Muscle layer of duodenum (tissue), 2 donors: ENCODE results near the gene RAE1.

ENCODE experiments used
- H3K27ac ChIP-seq: one replicate; pipeline ENCODE4 v1.7.0; 2013; ENCODE audit warnings: mild to moderate bottlenecking, low read length
- H3K27me3 ChIP-seq: one replicate; pipeline ENCODE4 v1.7.0; 2013; ENCODE audit warnings: low read depth, mild to moderate bottlenecking, control low read depth, low read length
- H3K36me3 ChIP-seq, 2 donors: one replicate each; pipeline ENCODE4 v1.7.0; 2013; ENCODE audit warnings: low read length in 2 of 2, control low read depth in 1 of 2, mild to moderate bottlenecking in 1 of 2; ENCODE audit not compliant: insufficient read depth in 2 of 2, control insufficient read depth in 1 of 2
- H3K4me1 ChIP-seq, 2 donors: one replicate each; pipeline ENCODE4 v1.7.0; 2013; ENCODE audit warnings: low read length in 2 of 2, mild to moderate bottlenecking in 2 of 2, control low read depth in 1 of 2, moderate library complexity in 1 of 2; ENCODE audit not compliant: insufficient read depth in 2 of 2, control insufficient read depth in 1 of 2
- H3K4me3 ChIP-seq, 2 donors: one replicate each; pipeline ENCODE4 v1.7.0; 2013; ENCODE audit warnings: low read length in 2 of 2, low read depth in 1 of 2, mild to moderate bottlenecking in 1 of 2
- H3K9me3 ChIP-seq, 2 donors: one replicate each; pipeline ENCODE4 v1.7.0; 2013; ENCODE audit warnings: low read length in 2 of 2, control low read depth in 1 of 2, mild to moderate bottlenecking in 1 of 2; ENCODE audit not compliant: control insufficient read depth in 1 of 2
- donor health status: healthy.

The RAE1 gene

DNA sequence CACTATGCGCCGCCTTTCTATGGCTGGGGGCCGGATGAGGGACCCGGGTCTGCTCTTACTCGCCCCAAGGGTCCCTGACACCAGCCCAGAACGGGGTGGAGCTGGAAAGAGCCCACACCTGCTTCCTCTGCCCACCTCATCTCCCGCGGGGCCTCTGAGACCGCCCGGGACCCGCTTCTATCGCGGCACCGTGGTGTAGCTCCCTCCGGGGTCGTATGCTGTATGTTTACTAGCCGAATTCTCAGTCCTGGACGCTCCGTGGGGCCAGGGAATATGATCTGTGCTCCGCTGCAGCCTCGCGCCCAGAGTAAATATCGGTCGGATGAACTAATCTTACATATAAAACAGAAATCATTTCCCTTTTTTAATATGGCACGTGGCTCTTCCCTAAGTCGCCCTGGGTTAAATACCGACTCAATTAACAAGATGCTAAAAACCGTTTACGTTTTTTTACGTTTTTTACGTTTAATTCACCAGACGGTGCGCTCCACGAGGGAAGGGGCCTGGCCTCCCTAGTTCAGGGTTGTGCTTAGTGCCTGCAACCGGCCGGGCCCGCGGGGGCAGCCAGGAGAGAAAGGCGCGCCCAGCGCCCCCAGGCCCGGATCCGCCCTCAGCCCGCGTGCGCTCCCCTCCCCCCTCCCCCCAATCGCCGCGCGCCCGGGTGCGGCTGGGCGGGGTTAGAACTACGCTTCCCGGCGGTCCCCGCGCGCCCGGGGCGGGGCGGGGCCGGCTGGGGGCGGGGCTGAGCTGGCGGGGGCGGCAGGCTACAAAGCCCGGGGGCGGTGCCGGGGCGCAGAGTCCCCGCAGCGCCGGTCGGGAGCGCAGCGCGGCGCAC is 39.8 kb downstream of the RAE1 start, which contains the start of gene RBM38:
Gene RBM38, plus strand, starts transcription at position 793 of the 835 bp plus-strand sequence. CDS start 186 bp downstream, outside the sequence.
- H3K27me3 ChIP-seq: no peaks in the 10 kb centered on the region
- peak within 1 kb of the TSS; percentile 64 to 67 for H3K4me3 ChIP-seq
- H3K9me3 ChIP-seq: no peaks in the 10 kb centered on the region
- no peaks in the 10 kb centered on the region for H3K36me3 ChIP-seq
- H3K27ac ChIP-seq: peak within 1 kb of the TSS; percentile 73
- H3K4me1 ChIP-seq: peaks cover 10 to 52% of the 10 kb centered on the region in 2 donors

DNA sequence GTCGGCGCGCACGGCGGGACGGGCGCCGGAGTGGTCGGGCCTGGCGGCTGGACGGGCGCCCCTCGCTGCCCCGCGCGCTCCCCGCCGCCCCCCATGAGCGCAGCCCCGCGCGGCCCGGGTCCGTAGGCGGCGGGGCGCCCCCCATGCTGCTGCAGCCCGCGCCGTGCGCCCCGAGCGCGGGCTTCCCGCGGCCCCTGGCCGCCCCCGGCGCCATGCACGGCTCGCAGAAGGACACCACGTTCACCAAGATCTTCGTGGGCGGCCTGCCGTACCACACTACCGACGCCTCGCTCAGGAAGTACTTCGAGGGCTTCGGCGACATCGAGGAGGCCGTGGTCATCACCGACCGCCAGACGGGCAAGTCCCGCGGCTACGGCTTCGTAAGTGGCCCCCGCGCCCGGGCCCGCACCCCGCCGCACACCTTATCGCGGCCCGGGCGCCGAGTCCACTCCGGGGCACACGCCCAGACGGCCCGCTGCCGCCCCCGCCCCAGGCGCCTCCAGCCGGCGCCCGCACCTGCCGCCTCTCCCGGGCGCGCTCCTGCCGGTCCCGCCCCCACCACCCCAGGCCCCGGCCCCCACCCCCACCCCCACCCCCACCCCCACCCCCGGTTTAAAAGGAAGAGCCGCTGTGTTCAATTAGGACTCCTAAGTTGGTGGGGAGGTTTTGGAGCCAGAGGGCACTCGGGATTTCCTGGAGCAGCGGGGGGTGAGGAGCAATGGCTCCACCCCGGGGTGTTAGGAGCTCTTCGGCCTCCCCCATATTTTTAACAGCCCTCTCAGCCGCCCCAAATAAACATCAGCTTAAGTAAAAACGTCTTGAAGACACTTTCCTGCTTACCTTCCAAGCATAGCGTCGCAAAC is 40.6 kb downstream of the RAE1 start:
- Histone ChIP-seq H3K4me1 (peaks cover 13 to 60% of the 10 kb centered on the region in 2 donors), H3K36me3 (no peaks in the 10 kb centered on the region), H3K9me3 (no peaks in the 10 kb centered on the region), H3K4me3 (peak overlapping the region; percentile 64 to 67), H3K27me3 (no peaks in the 10 kb centered on the region), H3K27ac (peak overlapping the region; percentile 73)

GRCh38 chr20:57392512-57393271 is 41.6 kb downstream of the RAE1 start:
- Histone ChIP-seq H3K9me3 (no peaks in the 10 kb centered on the region), H3K27me3 (no peaks in the 10 kb centered on the region), H3K36me3 (peaks cover 0 to 6% of the 10 kb centered on the region in 2 donors), H3K4me3 (peak overlapping the region; percentile 64 to 67), H3K4me1 (peaks cover 19 to 71% of the 10 kb centered on the region in 2 donors), H3K27ac (peak overlapping the region; percentile 73)

DNA sequence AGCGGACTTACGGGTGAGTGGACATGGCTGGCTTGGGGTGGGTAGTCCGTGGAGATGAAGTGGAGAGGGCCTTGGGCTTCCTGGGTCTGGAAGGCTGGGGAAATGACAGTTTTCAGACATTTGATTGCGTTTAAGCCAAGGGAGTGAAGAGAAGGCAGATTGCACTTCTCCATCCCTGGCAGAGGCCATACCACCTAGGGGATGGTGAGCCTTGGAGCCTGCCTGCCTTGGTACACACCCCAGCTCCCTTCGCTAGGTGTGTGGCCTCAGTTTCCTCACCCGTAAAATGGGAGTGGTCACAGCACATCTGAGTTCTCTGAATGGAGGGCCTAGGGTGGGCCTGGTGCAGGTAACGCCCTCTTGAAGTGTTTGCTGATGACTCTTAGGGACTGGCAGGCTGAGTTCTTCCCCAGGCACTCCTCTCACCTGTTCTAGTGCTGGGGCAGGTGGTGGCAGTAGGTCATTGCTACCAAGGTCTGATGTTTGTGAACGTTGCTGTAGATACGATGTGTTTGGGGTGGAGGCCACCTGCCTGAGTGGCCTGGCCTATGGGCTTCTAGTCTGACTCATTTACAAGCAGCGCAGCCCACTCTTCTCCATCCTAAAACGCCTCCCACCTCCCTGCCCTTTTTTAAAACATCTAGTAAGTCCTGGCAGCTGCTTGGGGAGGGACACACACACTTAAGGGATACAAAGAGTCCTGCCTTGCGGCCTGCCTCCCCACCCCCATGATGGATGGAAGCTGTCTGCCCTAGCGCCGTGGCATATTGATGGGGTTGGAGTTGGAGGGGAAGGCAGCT is 42.5 kb downstream of the RAE1 start:
- peaks cover 0 to 6% of the 10 kb centered on the region in 2 donors for H3K36me3 ChIP-seq
- no peaks in the 10 kb centered on the region for H3K9me3 ChIP-seq
- peak overlapping the region; percentile 64 to 67 for H3K4me3 ChIP-seq
- H3K27me3 ChIP-seq: no peaks in the 10 kb centered on the region
- peaks cover 19 to 79% of the 10 kb centered on the region in 2 donors for H3K4me1 ChIP-seq
- peak overlapping the region; percentile 41 for H3K27ac ChIP-seq

- peak overlapping the region; percentile 41 for H3K27ac ChIP-seq
- H3K27me3 ChIP-seq: no peaks in the 10 kb centered on the region
- peaks cover 24 to 88% of the 10 kb centered on the region in 2 donors for H3K4me1 ChIP-seq
- H3K4me3 ChIP-seq: peak overlapping the region in 1 of 2 donors; percentile 64
- H3K9me3 ChIP-seq: no peaks in the 10 kb centered on the region
- peaks cover 0 to 6% of the 10 kb centered on the region in 2 donors for H3K36me3 ChIP-seq
These were observed 43.3 kb downstream of the RAE1 start for GRCh38 chr20:57394121-57395082.

DNA sequence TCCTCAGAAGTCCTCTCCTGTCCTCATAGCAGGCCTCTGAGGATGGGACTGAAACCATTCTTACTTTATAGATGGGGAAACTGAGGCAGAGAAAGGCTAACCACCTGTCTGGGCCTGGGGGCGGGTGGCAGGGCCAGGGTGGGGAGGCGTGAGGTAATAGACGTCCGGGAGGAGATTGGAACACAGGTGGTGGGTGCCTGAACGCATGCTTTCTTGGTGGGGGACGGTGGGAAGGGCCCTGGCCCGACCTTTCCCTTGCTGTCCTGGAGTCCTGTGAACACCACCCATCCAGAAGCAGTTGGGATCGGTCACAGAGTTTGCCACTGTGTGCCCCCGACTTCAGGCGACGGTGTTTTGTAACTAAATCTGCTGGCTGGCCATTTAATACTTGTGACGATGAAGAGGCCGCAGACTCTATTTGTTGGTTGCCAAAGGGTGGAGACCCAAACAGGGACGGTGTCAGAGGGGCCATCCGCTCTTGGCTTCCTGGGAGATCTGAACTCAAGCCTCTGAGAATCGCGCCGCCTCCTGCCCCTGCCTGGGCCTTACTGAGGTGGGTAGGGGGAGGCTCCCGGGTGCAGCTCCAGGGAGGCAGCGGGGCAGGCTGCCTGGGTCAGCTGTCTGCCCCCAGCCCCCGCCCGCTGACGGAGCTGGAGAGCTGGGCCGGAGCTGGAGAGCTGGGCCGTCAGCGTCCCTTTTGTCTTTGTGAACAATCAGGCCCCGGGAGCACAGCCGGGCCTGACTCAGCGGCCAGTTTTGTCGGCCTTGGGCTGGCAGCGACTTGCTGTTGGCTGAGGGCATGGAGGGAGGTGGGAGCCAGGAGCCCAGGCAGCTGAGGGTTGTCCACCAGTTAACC is 44.3 kb downstream of the RAE1 start:
- Histone ChIP-seq H3K4me3 (peak overlapping the region; percentile 16 to 64), H3K36me3 (peaks cover under 1 to 6% of the 10 kb centered on the region in 2 donors), H3K27me3 (no peaks in the 10 kb centered on the region), H3K9me3 (no peaks in the 10 kb centered on the region), H3K27ac (peak overlapping the region; percentile 36), H3K4me1 (peaks cover 24 to 88% of the 10 kb centered on the region in 2 donors)

DNA sequence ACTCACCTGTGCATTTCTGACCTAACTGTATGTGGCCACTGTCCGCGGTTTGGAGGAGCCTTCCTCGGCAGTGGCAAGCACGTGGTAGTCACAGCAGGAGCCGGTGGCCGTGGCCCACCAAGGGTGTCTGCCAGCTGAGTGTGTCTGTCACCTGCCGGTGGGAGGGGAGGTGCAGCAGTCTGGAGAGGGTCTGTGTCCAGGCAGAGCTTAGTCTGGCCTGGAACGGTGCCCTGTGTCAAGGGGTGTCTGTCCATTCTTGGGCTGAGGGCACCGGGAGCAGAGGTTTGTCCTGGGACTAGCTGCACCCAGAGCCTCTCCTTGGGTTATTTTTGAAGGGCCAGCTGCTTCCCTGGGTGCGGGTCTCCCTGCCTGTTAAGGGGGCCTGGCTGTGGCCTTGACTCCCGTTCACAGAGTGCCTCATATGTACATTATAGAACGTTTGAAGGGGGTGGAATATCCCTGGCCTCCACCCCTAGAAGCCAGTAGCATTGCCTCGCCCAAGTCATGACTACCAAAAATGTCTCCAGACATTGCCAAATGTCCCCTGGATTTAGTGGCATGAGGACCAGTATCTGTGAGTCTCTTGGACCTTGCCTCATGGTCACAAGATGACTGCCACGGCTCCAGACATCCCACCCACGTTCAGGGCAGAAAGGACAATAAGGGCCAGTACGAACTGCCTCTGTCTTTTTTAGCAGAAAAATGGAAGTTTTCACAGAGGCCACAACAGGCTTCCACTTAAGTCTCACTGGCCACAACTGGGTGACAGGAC is 45.3 kb downstream of the RAE1 start:
- Histone ChIP-seq H3K36me3 (peaks cover 4 to 9% of the 10 kb centered on the region in 2 donors), H3K4me1 (peaks cover 24 to 94% of the 10 kb centered on the region in 2 donors), H3K9me3 (no peaks in the 10 kb centered on the region), H3K4me3 (no peak overlapping the region), H3K27me3 (no peaks in the 10 kb centered on the region), H3K27ac (peak overlapping the region; percentile 36)

DNA sequence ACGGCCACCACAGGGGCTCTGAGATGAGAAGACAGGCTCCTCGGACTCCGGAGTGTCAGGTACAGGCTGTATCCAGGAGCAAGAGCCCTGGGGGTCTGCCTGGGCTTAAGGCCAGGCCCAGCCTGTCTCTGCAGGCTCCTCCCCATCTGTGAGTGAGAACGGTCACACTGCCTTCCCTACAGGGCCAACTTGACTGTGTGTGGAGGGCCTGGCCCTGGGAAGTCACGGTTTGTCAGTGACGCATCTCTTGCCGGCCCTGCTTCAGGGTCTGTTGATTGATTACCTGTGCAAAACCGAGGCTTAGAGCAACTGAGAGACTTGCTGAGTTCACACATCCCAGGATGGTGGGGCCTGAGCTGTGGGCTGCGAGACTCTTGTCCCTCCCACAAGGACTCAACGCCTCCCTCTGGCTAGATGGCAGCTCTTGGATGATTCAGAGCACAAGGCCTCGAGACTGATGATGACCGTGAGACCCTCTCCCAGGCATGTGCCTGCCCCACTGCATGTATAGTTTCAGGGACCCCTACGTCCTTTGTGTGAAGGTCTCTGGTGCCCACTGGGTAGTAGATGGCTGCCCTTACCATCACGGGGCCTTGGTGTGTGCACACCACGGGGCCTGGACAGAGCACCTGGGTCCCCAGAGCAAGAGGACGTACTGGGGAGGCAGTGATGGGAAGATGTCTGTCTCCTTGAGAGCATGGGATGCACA is 46.1 kb downstream of the RAE1 start:
- no peaks in the 10 kb centered on the region for H3K9me3 ChIP-seq
- no peaks in the 10 kb centered on the region for H3K27me3 ChIP-seq
- H3K27ac ChIP-seq: peak overlapping the region; percentile 29
- H3K4me1 ChIP-seq: peaks cover 24 to 98% of the 10 kb centered on the region in 2 donors
- H3K4me3 ChIP-seq: peak overlapping the region in 1 of 2 donors; percentile 23
- peaks cover 4 to 10% of the 10 kb centered on the region in 2 donors for H3K36me3 ChIP-seq
